Coronary artery (tissue), 2 donors: ENCODE results near the gene GMDS.

Experiments used
- DNase-seq: peaks from one replicate; pipeline ENCODE4 v3.0.0-alpha.2; 2017; ENCODE audit warnings: low spot score
- H3K27ac ChIP-seq, 2 donors: fragments of 200-600 bp; sonication (generic); one replicate each; pipeline ENCODE4 v1.5.1; 2016 to 2019
- H3K4me3 ChIP-seq: fragments of 200-600 bp; sonication (generic); 2 replicates; pipeline ENCODE4 v1.5.1; 2016; ENCODE audit warnings: mild to moderate bottlenecking, moderate library complexity
- TF ChIP-seq, protein P1 (sequence below): fragments of 200-600 bp; sonication (generic); IDR thresholded peaks from one replicate; pipeline ENCODE4 v1.5.1; 2019; ENCODE audit warnings: antibody characterized with exemption

GMDS gene

GRCh38 chr6:2078888-2079287 lies 166.5 kb downstream of the GMDS start:
- H3K4me3 ChIP-seq = no peak overlapping the region
- no peak for DNase-seq
- H3K27ac ChIP-seq = no peak overlapping the region
- TF ChIP-seq, protein P1, sequence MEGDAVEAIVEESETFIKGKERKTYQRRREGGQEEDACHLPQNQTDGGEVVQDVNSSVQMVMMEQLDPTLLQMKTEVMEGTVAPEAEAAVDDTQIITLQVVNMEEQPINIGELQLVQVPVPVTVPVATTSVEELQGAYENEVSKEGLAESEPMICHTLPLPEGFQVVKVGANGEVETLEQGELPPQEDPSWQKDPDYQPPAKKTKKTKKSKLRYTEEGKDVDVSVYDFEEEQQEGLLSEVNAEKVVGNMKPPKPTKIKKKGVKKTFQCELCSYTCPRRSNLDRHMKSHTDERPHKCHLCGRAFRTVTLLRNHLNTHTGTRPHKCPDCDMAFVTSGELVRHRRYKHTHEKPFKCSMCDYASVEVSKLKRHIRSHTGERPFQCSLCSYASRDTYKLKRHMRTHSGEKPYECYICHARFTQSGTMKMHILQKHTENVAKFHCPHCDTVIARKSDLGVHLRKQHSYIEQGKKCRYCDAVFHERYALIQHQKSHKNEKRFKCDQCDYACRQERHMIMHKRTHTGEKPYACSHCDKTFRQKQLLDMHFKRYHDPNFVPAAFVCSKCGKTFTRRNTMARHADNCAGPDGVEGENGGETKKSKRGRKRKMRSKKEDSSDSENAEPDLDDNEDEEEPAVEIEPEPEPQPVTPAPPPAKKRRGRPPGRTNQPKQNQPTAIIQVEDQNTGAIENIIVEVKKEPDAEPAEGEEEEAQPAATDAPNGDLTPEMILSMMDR = no peak

GRCh38 chr6:2077826-2078225 lies 167.6 kb downstream of the GMDS start:
- TF ChIP-seq, protein P1 = no peak
- no peak for DNase-seq
- Histone ChIP-seq H3K4me3 (no peak overlapping the region), H3K27ac (no peak overlapping the region)

GRCh38 chr6:2073476-2073875 lies 171.9 kb downstream of the GMDS start:
- Histone ChIP-seq H3K4me3 (no peak overlapping the region), H3K27ac (no peak overlapping the region)
- TF ChIP-seq, protein P1 = no peak
- DNase-seq = no peak

- no peak overlapping the region for H3K27ac ChIP-seq
- DNase-seq = no peak
- H3K4me3 ChIP-seq = no peak overlapping the region
- TF ChIP-seq, protein P1 = no peak
Observed at GRCh38 chr6:2072453-2072852, 173.0 kb downstream of the GMDS start.

DNA sequence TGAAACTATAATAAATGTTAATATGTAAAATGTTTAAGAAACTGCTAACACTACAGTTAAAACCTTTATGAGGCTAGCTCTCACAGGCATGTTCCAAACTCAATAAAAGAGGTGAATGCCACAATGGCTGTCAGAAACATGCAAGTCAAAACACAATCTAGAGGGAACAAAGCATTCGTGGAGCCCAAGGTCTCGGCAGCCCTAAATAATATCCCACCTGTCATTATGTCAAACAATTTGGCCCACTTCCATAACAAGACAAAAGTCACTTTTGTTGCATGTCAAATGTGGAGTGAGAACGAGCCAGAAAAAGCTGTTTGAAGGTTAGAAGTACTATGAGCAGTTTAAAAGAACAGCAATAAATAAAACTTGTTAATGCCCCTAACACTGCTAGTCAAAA lies 181.9 kb downstream of the GMDS start:
- Histone ChIP-seq H3K27ac (no peak overlapping the region), H3K4me3 (no peak overlapping the region)
- DNase-seq = no peak
- TF ChIP-seq, protein P1 = no peak

DNA sequence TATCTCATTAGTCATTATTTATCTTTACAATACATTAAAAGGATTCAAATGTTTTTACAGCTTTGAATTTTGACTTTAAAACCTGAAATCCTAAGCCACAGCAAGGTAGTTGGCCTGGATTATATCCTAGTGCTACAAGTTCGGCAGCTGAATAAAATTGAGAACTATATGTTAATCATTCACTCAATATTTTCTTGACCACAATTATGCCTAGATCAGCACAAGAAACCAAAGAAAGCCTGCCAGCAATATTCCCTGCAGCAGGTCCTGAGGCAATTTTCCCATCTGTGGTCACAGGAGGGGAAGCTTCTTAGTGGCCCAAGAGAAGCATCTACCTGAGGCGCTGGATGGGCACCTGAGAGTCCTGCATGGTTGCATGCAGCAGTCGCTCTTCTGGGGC lies 183.5 kb downstream of the GMDS start:
- no peak overlapping the region for H3K27ac ChIP-seq
- H3K4me3 ChIP-seq = no peak overlapping the region
- no peak for DNase-seq
- TF ChIP-seq, protein P1 = no peak

DNA sequence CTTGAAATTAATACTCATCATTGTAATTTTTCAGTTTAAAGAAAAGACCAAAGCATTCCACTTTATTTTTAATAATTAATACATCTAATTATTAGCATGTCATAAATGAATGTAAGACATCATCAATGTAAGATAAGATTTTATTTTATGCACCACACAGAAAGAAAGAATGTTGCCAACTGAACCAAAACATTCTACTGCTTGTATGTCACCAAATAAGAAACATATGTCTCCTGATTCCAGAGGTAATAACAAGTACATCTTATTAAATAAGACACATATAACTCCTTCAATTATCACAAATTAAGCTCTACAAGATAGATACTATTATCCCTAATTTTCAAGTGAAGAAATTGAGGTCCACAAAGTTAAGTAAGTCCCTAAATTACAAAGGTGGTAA lies 189.5 kb downstream of the GMDS start:
- no peak overlapping the region for H3K27ac ChIP-seq
- H3K4me3 ChIP-seq = no peak overlapping the region
- TF ChIP-seq, protein P1 = no peak
- DNase-seq = no peak
